HG03460 (cell line): ENCODE data around the gene TLR6.

Source experiments
- ATAC-seq: cut with Tn5 transposase; IDR thresholded peaks from one replicate; pipeline ENCODE4 v1.9.1; 2021; ENCODE audit not compliant: unreplicated experiment

TLR6 gene

GRCh38 chr4:38868059-38868960 lies 11.7 kb upstream of the TLR6 start:
- ATAC-seq: no peak

- peak; percentile 81 for ATAC-seq
These were observed 11.0 kb upstream of the TLR6 start, which contains the start of gene FAM114A1 for GRCh38 chr4:38867478-38868058. Gene FAM114A1, plus strand, starts transcription at chr4:38867806. Its CDS starts 10,273 bp downstream, at chr4:38878079.

GRCh38 chr4:38866973-38867477 lies 10.4 kb upstream of the TLR6 start:
- peak; percentile 18 for ATAC-seq

GRCh38 chr4:38865445-38865844 lies 8.8 kb upstream of the TLR6 start:
- ATAC-seq: no peak

GRCh38 chr4:38861791-38862190 lies 5.2 kb upstream of the TLR6 start:
- ATAC-seq: no peak

- no peak for ATAC-seq
These were observed 4.3 kb upstream of the TLR6 start for GRCh38 chr4:38860788-38861424.

GRCh38 chr4:38859501-38859900 lies 2.9 kb upstream of the TLR6 start:
- ATAC-seq: no peak

- ATAC-seq: no peak
These were observed 1.4 kb upstream of the TLR6 start for GRCh38 chr4:38858097-38858420.

- peak; percentile 57 for ATAC-seq
These were observed 908 bp upstream of the TLR6 start for GRCh38 chr4:38857354-38858096.

- ATAC-seq: no peak
These were observed 571 bp downstream of the TLR6 start for GRCh38 chr4:38856046-38856445.

GRCh38 chr4:38855466-38855865 lies 1.2 kb downstream of the TLR6 start:
- no peak for ATAC-seq

GRCh38 chr4:38846015-38846414 lies 10.6 kb downstream of the TLR6 start:
- no peak for ATAC-seq

- no peak for ATAC-seq
These were observed 13.6 kb downstream of the TLR6 start for GRCh38 chr4:38842994-38843393.

- ATAC-seq: no peak
These were observed 18.8 kb downstream of the TLR6 start for GRCh38 chr4:38837849-38838248.

- no peak for ATAC-seq
These were observed 19.3 kb downstream of the TLR6 start for GRCh38 chr4:38837334-38837733.

GRCh38 chr4:38834570-38834969 lies 22.0 kb downstream of the TLR6 start:
- no peak for ATAC-seq

- no peak for ATAC-seq
These were observed 23.7 kb downstream of the TLR6 start for GRCh38 chr4:38832624-38833528.

GRCh38 chr4:38832206-38832605 lies 24.4 kb downstream of the TLR6 start:
- ATAC-seq: no peak

GRCh38 chr4:38831653-38832052 lies 25.0 kb downstream of the TLR6 start:
- ATAC-seq: no peak

- no peak for ATAC-seq
These were observed 27.4 kb downstream of the TLR6 start for GRCh38 chr4:38829237-38829636.
